ENCODE data around the gene CSMD2. TPM values are rescaled to one million over a fixed set of nuclear protein-coding genes. Genes with fewer than 3 reads are reported as not detected.

Gene CSMD2
- total RNA-seq, 1 donor from 2014 or later = 1.8 TPM

- Mint-ChIP-seq H3K36me3 (no peaks in the 10 kb centered on the region), H3K9me3 (peaks cover 2% of the 10 kb centered on the region), H3K4me3 (no peak overlapping the region), H3K27me3 (peaks cover 21% of the 10 kb centered on the region), H3K4me1 (ENCODE audit: unreplicated experiment) (no peaks in the 10 kb centered on the region), H3K27ac (no peak overlapping the region)
- no peak for DNase-seq (ENCODE audit: extremely low spot score, unreplicated experiment)
- TF ChIP-seq, protein P1, sequence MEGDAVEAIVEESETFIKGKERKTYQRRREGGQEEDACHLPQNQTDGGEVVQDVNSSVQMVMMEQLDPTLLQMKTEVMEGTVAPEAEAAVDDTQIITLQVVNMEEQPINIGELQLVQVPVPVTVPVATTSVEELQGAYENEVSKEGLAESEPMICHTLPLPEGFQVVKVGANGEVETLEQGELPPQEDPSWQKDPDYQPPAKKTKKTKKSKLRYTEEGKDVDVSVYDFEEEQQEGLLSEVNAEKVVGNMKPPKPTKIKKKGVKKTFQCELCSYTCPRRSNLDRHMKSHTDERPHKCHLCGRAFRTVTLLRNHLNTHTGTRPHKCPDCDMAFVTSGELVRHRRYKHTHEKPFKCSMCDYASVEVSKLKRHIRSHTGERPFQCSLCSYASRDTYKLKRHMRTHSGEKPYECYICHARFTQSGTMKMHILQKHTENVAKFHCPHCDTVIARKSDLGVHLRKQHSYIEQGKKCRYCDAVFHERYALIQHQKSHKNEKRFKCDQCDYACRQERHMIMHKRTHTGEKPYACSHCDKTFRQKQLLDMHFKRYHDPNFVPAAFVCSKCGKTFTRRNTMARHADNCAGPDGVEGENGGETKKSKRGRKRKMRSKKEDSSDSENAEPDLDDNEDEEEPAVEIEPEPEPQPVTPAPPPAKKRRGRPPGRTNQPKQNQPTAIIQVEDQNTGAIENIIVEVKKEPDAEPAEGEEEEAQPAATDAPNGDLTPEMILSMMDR (conservative IDR thresholded peaks at IDR 0.05) = no peak
Observed at GRCh38 chr1:33819290-33819912, 345.6 kb downstream of the CSMD2 start.

DNA sequence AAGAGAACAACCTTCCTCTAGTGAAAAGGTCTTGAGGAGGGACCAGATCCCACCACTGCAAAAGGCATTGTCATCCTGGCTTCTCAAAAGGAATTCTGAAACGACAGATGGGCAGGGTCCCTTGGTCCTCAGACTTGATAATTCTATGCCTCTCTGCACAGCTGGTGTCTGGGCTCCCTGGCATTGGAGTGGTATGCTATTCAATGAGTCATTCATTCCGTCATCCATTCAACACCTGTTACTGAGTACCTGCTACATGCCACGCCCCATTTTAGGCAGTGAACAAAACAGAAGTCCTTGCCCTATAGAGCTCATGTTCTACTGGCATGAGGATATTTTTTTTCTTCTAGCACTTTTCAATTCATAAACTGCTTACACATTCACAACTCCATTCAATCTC is 347.0 kb downstream of the CSMD2 start:
- H3K27me3 Mint-ChIP-seq = peaks cover 30% of the 10 kb centered on the region
- no peak overlapping the region for H3K27ac Mint-ChIP-seq

DNA sequence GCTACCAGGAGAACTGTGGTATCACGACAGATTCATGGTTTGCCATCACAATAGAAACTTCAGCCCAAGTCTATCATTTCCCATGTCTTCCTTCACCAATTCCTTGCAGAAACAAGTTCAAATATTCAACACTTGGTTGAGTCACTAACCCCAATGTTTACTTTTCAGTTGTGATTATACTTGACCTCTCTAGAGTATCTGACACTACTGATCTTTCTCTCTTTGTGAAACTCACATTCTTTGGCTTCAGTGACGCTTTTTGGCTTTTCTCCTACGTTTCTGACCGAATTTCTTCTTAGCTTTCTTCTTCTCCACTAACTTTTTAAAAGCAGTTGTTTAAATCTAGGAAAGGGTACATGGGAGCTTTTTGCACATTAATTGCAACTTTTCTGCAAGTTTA is 350.0 kb downstream of the CSMD2 start:
- Mint-ChIP-seq H3K9me3 (peaks cover 8% of the 10 kb centered on the region), H3K27me3 (peaks cover 19% of the 10 kb centered on the region), H3K27ac (no peak overlapping the region), H3K36me3 (no peaks in the 10 kb centered on the region), H3K4me1 (ENCODE audit: unreplicated experiment) (no peaks in the 10 kb centered on the region), H3K4me3 (no peak overlapping the region)
- TF ChIP-seq, protein P1 (conservative IDR thresholded peaks at IDR 0.05) = no peak
- no peak for DNase-seq (ENCODE audit: extremely low spot score, unreplicated experiment)

More for the DNA sequence above, 347.0 kb downstream of the CSMD2 start:
- no peaks in the 10 kb centered on the region for H3K4me1 Mint-ChIP-seq (ENCODE audit: unreplicated experiment)
- H3K36me3 Mint-ChIP-seq = no peaks in the 10 kb centered on the region
- H3K9me3 Mint-ChIP-seq = peaks cover 8% of the 10 kb centered on the region
- no peak for DNase-seq (ENCODE audit: extremely low spot score, unreplicated experiment)
- TF ChIP-seq, protein P1 (conservative IDR thresholded peaks at IDR 0.05) = no peak
- no peak overlapping the region for H3K4me3 Mint-ChIP-seq

DNA sequence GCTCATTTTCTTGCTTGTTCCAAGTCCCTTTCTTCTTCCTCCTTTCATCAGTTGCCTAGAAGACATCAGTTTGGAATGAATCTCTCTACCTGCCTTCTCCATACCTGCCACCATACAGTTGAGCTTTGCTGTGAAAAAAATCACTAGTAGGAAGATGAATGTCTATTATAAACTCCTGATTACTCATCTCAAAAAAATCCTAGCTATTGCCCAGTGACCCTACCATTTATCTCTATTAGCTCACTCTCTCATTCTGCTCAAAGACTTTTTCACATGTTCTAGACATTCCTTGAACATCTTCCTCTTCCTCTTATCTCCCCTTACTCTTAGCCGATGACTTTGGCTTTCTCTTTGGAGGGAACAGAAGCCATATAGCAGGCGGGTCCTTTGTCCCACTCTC is 350.9 kb downstream of the CSMD2 start:
- Mint-ChIP-seq H3K27me3 (peaks cover 19% of the 10 kb centered on the region), H3K9me3 (peaks cover 8% of the 10 kb centered on the region), H3K36me3 (no peaks in the 10 kb centered on the region), H3K27ac (no peak overlapping the region), H3K4me3 (no peak overlapping the region), H3K4me1 (ENCODE audit: unreplicated experiment) (no peaks in the 10 kb centered on the region)
- no peak for DNase-seq (ENCODE audit: extremely low spot score, unreplicated experiment)
- TF ChIP-seq, protein P1 (conservative IDR thresholded peaks at IDR 0.05) = no peak

DNA sequence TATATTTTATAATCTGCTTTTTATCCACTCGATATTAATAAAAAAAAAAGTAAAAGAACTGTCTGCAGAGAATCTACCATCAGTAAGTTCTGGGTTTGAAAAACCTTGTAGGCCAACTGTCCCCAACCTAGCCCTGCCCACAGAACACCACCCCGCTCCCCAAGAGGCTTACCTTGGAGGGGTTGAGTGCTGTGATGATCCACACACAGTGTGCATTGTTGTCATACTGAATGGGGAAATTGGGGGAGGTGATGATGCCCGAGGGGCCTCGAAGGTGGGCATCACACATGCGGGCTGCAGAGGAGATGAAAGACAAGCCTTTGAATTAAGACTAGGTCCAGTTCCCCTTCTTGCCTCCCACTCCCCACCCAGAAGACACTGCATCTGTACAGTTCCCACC is 354.5 kb downstream of the CSMD2 start:
- Mint-ChIP-seq H3K4me3 (no peak overlapping the region), H3K36me3 (no peaks in the 10 kb centered on the region), H3K27ac (no peak overlapping the region), H3K27me3 (peaks cover 17% of the 10 kb centered on the region), H3K4me1 (ENCODE audit: unreplicated experiment) (no peaks in the 10 kb centered on the region), H3K9me3 (peaks cover 8% of the 10 kb centered on the region)
- TF ChIP-seq, protein P1 (conservative IDR thresholded peaks at IDR 0.05) = no peak
- DNase-seq (ENCODE audit: extremely low spot score, unreplicated experiment) = no peak

All from type B pancreatic cell (in vitro differentiated cells).